Muscle of leg (tissue), 11 donors: ENCODE measurements around the gene PLCB1. TPM values are rescaled to one million over a fixed set of nuclear protein-coding genes. Genes with fewer than 3 reads are reported as not detected.

Experiments
- DNase-seq: peaks from one replicate; pipeline ENCODE4 v3.0.0; 2013
- H3K27ac ChIP-seq: one replicate; pipeline ENCODE4 v1.5.1; 2013; ENCODE audit warnings: mild to moderate bottlenecking, low read length, control low read depth
- H3K27me3 ChIP-seq: one replicate; pipeline ENCODE4 v1.6.1; 2013; ENCODE audit warnings: low read length; ENCODE audit not compliant: control insufficient read depth, insufficient read depth
- H3K36me3 ChIP-seq: one replicate; pipeline ENCODE4 v1.6.1; 2013; ENCODE audit warnings: low read length; ENCODE audit not compliant: control insufficient read depth, insufficient read depth
- H3K4me1 ChIP-seq: one replicate; pipeline ENCODE4 v1.6.1; 2013; ENCODE audit warnings: low read length; ENCODE audit not compliant: control insufficient read depth, insufficient read depth
- H3K4me3 ChIP-seq: one replicate; pipeline ENCODE4 v1.5.1; 2013; ENCODE audit warnings: low read length, control low read depth
- H3K9me3 ChIP-seq: replicated peaks from 2 replicates; pipeline ENCODE4 v1.6.1; 2013; ENCODE audit warnings: low read depth, low read length; ENCODE audit not compliant: control insufficient read depth
- WGBS: methylation state at CpG from one replicate; pipeline ENCODE4 v1.1.5; 2013; ENCODE audit warnings: missing lambda C conversion rate; ENCODE audit not compliant: insufficient coverage; 5-methylcytosine and 5-hydroxymethylcytosine counted together
- polyA plus RNA-seq, 8 donors: library from polyadenylated mRNA; unstranded; fragments of 120-200 nt; gene quantifications; one replicate each; pipeline versions ENCODE4 v1.2.1 to v1.2.3, GENCODE V29; 2013; ENCODE audit warnings: inconsistent platforms in 1 of 8, low replicate concordance in 1 of 8; ENCODE audit not compliant: insufficient read length in 8 of 8, insufficient read depth in 1 of 8
- total RNA-seq: library from RNA; stranded (reverse); fragments of 120-200 nt; gene quantifications from one replicate; pipeline ENCODE4 v1.2.4, GENCODE V29; 2013

PLCB1 gene
- total and polyA plus RNA-seq, 9 donors, result 6.8 to 14.3 (median 9.0) TPM

DNA sequence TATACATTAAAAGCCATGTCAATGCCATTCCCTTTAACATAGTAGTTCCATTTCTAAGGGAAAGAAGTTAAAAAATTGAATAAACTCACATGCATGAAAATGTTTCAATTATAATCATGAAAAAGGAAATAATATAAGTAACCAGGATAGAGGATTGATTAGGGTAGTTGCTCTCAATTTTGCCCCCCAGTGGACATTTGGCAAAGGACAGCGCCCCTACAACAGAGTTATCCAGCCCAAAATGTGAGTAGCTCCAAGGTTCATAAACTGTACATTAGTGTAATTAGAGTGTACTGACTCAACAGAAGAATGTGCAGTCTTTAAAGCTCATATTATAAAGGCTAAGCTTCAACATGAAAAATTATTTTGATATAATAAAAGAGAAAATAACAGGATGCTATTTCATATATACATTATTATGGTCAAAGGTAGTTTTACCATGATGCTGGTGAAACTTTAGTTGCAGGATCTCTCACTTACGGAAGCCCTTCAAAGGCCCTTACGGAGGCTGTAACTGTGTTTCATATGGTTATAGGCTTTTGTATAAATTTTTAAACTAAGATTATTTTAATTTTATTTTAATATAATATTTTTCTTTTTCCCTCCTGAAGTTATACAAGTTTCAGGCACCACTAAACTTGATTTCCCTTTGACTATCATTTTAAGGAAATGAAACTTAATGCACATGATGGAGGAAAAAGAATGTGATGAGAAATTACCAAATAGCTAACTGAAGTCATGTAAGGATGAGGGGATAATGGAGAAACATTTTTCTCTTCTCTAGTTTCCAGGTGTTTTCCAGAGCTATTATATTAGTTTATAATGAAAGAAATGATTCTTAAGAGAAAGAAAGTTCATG, 403.6 kb downstream of the PLCB1 start:
- WGBS, result no CpG with 5 or more reads among the region's 3 CpGs
- DNase-seq, result no peak
- no peaks in the 10 kb centered on the region for H3K9me3 ChIP-seq
- no peaks in the 10 kb centered on the region for H3K36me3 ChIP-seq
- no peaks in the 10 kb centered on the region for H3K4me1 ChIP-seq
- no peaks in the 10 kb centered on the region for H3K27me3 ChIP-seq
- no peak overlapping the region for H3K27ac ChIP-seq
- H3K4me3 ChIP-seq, result no peak overlapping the region

GRCh38 chr20:8536262-8536618, 404.2 kb downstream of the PLCB1 start:
- DNase-seq, result no peak
- Histone ChIP-seq H3K27ac (no peak overlapping the region), H3K4me3 (no peak overlapping the region), H3K4me1 (no peaks in the 10 kb centered on the region), H3K9me3 (no peaks in the 10 kb centered on the region), H3K27me3 (no peaks in the 10 kb centered on the region), H3K36me3 (no peaks in the 10 kb centered on the region)
- 100% methylated on average over 1 of the region's 5 CpGs for WGBS

GRCh38 chr20:8540466-8540865, 408.4 kb downstream of the PLCB1 start:
- H3K4me1 ChIP-seq, result no peaks in the 10 kb centered on the region
- DNase-seq, result no peak
- H3K36me3 ChIP-seq, result no peaks in the 10 kb centered on the region

DNA sequence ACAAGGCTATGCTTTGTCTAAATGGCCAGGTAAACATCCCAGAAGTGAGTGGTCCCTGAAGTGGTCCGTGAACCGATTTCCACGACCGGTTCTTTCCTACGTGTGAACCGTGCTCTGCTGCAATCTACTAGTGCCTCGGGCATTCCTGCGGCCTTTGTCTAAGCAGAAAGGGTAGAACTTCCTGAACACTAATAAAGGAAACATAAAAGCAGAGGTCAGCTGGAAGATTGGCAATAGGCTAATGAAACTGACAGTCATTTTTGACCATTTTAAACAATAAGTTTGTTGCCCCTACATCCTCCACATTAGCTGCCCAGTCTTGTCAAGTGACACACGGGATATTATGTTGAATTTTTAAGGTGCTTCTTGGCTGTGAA, 410.0 kb downstream of the PLCB1 start:
- DNase-seq, result peak; percentile 28

More at GRCh38 chr20:8540466-8540865, 408.4 kb downstream of the PLCB1 start:
- Histone ChIP-seq H3K27ac (no peak overlapping the region), H3K9me3 (no peaks in the 10 kb centered on the region), H3K27me3 (no peaks in the 10 kb centered on the region), H3K4me3 (no peak overlapping the region)

DNA sequence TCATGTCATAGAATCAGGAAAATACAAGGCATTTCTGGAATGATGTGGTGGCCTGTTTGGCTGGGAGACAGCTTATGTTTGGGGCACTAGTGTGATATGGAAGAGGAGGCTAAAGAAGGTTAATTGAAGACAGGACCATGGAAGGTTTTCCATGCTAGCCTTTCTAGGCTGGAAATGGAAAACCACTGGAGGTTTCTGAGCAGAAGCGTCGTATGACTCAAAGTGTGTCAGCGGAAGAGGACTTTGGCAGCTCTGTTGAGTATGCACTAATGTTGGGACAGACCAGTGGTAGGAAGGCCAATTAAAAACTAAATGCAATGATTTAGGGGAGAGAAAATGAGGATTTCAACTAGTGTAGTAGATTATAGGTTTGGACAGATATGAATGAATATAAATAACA, 413.1 kb downstream of the PLCB1 start:
- no peaks in the 10 kb centered on the region for H3K27me3 ChIP-seq
- no peak for DNase-seq
- WGBS, result 93% methylated on average over 3 of the region's 3 CpGs
- H3K27ac ChIP-seq, result no peak overlapping the region
- H3K4me3 ChIP-seq, result no peak overlapping the region
- H3K9me3 ChIP-seq, result no peaks in the 10 kb centered on the region
- no peaks in the 10 kb centered on the region for H3K36me3 ChIP-seq
- no peaks in the 10 kb centered on the region for H3K4me1 ChIP-seq

More for the DNA sequence above, 410.0 kb downstream of the PLCB1 start:
- no CpG with 5 or more reads among the region's 9 CpGs for WGBS
- H3K4me3 ChIP-seq, result no peak overlapping the region
- H3K4me1 ChIP-seq, result no peaks in the 10 kb centered on the region
- no peaks in the 10 kb centered on the region for H3K27me3 ChIP-seq
- no peaks in the 10 kb centered on the region for H3K36me3 ChIP-seq
- H3K9me3 ChIP-seq, result no peaks in the 10 kb centered on the region
- H3K27ac ChIP-seq, result peak overlapping the region; percentile 43

DNA sequence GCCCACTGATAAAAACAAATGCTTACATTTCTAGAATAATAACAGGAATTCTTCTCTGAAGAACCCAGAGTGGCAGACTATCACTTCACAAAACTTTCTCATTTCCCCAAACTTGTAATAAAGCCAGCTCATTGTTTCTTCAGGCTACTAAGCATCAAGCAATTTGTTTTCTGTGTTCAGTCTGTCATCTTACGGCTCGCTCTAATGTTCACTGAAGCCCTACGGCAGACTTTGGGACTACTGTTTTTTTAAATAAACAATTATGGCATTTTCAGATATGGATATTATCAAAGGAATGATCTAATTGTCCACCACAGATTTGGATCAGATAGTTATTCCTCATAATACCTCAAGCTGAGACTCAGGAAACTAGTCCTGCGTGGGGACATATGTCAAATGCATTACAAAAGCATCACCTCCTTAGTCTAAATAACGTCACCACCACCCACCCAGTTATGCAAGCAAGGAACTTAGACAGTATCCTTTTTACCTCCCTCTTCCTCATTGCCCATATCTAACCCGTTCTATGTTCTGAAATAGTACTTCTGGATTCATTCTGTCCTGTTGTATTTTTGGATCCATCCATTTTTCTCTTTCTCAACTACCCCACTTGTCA, 415.1 kb downstream of the PLCB1 start:
- H3K36me3 ChIP-seq, result no peaks in the 10 kb centered on the region
- H3K27ac ChIP-seq, result no peak overlapping the region
- no peaks in the 10 kb centered on the region for H3K4me1 ChIP-seq
- whole genome bisulfite sequencing, result 81% methylated on average over 3 of the region's 6 CpGs
- H3K4me3 ChIP-seq, result no peak overlapping the region
- no peaks in the 10 kb centered on the region for H3K27me3 ChIP-seq
- no peak for DNase-seq
- H3K9me3 ChIP-seq, result no peaks in the 10 kb centered on the region

GRCh38 chr20:8547968-8548588, 416.0 kb downstream of the PLCB1 start:
- no peak for DNase-seq
- no peaks in the 10 kb centered on the region for H3K36me3 ChIP-seq
- H3K27ac ChIP-seq, result no peak overlapping the region
- H3K4me1 ChIP-seq, result no peaks in the 10 kb centered on the region
- no peak overlapping the region for H3K4me3 ChIP-seq
- no peaks in the 10 kb centered on the region for H3K27me3 ChIP-seq
- H3K9me3 ChIP-seq, result no peaks in the 10 kb centered on the region
- WGBS, result 90% methylated on average over 1 of the region's 1 CpG

- DNase-seq, result no peak
- no peaks in the 10 kb centered on the region for H3K36me3 ChIP-seq
- WGBS, result 93% methylated on average over 3 of the region's 3 CpGs
- H3K4me1 ChIP-seq, result no peaks in the 10 kb centered on the region
- H3K4me3 ChIP-seq, result no peak overlapping the region
- no peak overlapping the region for H3K27ac ChIP-seq
- no peaks in the 10 kb centered on the region for H3K27me3 ChIP-seq
- H3K9me3 ChIP-seq, result no peaks in the 10 kb centered on the region
Observed at GRCh38 chr20:8549192-8549591, 417.1 kb downstream of the PLCB1 start.

- WGBS, result no CpG with 5 or more reads among the region's 1 CpG
Observed at GRCh38 chr20:8557711-8558110, 425.6 kb downstream of the PLCB1 start.

DNA sequence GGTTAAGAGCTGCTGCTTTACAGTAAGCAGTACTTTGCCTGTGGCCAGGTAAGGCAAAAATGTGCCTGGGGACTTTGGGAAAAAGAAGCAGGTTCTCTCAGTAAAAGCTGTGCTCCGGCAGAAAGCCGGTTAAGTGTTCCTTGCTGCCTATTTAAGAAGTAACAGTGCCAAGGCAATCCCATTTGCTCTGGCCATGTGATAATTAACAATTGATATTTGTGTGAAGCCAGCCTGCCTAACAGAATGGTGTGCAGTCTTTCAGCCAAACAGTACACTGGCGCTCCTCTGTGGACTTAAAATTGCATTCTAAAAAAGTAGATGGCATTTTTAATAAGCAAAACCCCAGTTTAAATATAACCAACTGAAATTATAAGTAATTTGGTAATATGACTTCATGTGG, 430.3 kb downstream of the PLCB1 start:
- H3K4me3 ChIP-seq, result no peak overlapping the region
- no peak overlapping the region for H3K27ac ChIP-seq
- no peak for DNase-seq
- no peaks in the 10 kb centered on the region for H3K4me1 ChIP-seq
- H3K27me3 ChIP-seq, result no peaks in the 10 kb centered on the region
- H3K9me3 ChIP-seq, result peaks cover 5% of the 10 kb centered on the region
- H3K36me3 ChIP-seq, result no peaks in the 10 kb centered on the region
- 88% methylated on average over 2 of the region's 3 CpGs for WGBS

More at GRCh38 chr20:8557711-8558110, 425.6 kb downstream of the PLCB1 start:
- DNase-seq, result no peak
- no peaks in the 10 kb centered on the region for H3K4me1 ChIP-seq
- no peak overlapping the region for H3K4me3 ChIP-seq
- peaks cover 9% of the 10 kb centered on the region for H3K9me3 ChIP-seq
- no peak overlapping the region for H3K27ac ChIP-seq
- no peaks in the 10 kb centered on the region for H3K36me3 ChIP-seq
- no peaks in the 10 kb centered on the region for H3K27me3 ChIP-seq
